Measurements from ENCODE around the gene OR2A7.
"Not testable (repeated sequence)": the region's sequence is repeated elsewhere in the genome, so short reads cannot be mapped to it uniquely, and the experiment has no call there.

DNA sequence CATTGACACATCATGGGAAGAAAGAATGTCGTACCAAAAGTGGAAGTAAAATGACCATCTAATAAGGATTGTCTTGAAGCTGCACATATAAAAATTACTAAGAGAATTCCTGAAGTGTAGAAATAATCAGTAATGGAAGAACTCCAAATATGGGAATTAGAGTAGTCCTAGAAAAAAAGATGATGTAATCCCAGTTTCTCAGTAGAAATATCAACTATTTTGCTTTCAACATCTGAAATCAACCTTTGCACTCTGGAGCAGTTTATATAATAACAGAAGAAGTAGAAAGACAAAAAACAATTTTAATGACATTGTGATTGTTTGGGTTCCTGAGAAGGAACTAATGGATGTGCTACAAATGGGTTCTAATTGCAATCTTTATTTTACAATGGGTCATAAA, 31.6 kb downstream of the OR2A7 start:
- TF ChIP-seq, protein P1, sequence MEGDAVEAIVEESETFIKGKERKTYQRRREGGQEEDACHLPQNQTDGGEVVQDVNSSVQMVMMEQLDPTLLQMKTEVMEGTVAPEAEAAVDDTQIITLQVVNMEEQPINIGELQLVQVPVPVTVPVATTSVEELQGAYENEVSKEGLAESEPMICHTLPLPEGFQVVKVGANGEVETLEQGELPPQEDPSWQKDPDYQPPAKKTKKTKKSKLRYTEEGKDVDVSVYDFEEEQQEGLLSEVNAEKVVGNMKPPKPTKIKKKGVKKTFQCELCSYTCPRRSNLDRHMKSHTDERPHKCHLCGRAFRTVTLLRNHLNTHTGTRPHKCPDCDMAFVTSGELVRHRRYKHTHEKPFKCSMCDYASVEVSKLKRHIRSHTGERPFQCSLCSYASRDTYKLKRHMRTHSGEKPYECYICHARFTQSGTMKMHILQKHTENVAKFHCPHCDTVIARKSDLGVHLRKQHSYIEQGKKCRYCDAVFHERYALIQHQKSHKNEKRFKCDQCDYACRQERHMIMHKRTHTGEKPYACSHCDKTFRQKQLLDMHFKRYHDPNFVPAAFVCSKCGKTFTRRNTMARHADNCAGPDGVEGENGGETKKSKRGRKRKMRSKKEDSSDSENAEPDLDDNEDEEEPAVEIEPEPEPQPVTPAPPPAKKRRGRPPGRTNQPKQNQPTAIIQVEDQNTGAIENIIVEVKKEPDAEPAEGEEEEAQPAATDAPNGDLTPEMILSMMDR (IDR thresholded peaks at IDR 0.05), result not testable (repeated sequence)
- TF ChIP-seq ZFX (IDR thresholded peaks at IDR 0.05; ENCODE audit: borderline replicate concordance), result not testable (repeated sequence)
